Right lobe of liver (tissue), 4 donors: ENCODE results near the gene GPS1.

ENCODE experiments used
- POLR2A ChIP-seq: fragments of 450-650 bp; IDR thresholded peaks from one replicate; pipeline ENCODE4 v1.6.1; 2017; ENCODE audit warnings: antibody characterized with exemption, mild to moderate bottlenecking
- TF ChIP-seq, protein P1 (sequence below), 4 donors: fragments of 200-600 bp in 3 of 4; fragments of 450-650 bp in 1 of 4; IDR thresholded peaks; one replicate each; pipeline versions ENCODE4 v1.5.1 to v1.8.0; 2016 to 2022; ENCODE audit warnings: antibody characterized with exemption in 4 of 4, mild to moderate bottlenecking in 2 of 4
- donor health status: DM: no; HTN: no; CAD: no.
- donor health status: DM: no; HTN: no; CAD: no.
- donor health status: DM: no; HTN: yes; CAD: no.

DNA sequence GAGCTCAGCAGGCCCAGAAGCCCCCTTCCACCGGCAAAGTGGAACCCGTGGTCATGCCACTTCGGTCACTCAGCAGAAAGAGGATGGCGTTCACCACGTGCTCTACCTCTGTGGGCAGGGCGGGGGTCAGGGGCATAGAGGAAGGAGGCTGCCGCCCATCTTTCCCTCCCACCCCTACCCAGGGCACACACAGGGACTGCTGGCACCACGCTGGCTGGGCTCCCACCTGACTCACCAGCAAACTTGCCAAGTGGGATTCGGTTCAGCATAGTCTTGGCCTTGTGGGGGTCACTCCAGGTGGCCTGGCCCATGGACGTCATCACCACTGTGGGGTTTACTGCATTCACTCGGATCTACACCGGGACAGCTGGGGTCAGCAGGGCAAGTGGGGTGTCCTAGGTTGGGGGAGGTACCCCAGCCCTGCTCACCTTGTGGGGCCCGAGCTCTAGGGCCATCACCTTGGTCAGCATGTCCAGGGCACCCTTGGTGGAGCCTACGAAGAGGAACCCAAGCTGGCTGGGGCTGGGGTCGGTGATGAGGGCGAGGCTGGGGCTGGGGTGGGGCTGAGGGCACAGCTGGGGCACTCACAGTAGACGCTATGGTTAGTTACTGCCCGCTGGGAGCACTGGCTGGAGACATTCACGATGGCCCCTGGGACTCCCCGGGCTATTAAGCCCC, 15.6 kb upstream of the GPS1 start:
- TF ChIP-seq, protein P1, sequence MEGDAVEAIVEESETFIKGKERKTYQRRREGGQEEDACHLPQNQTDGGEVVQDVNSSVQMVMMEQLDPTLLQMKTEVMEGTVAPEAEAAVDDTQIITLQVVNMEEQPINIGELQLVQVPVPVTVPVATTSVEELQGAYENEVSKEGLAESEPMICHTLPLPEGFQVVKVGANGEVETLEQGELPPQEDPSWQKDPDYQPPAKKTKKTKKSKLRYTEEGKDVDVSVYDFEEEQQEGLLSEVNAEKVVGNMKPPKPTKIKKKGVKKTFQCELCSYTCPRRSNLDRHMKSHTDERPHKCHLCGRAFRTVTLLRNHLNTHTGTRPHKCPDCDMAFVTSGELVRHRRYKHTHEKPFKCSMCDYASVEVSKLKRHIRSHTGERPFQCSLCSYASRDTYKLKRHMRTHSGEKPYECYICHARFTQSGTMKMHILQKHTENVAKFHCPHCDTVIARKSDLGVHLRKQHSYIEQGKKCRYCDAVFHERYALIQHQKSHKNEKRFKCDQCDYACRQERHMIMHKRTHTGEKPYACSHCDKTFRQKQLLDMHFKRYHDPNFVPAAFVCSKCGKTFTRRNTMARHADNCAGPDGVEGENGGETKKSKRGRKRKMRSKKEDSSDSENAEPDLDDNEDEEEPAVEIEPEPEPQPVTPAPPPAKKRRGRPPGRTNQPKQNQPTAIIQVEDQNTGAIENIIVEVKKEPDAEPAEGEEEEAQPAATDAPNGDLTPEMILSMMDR (IDR thresholded peaks at IDR 0.05) = no peak
- TF ChIP-seq POLR2A = no peak
